DMS114 treated with DMSO at 0.1 percent for 48 hours (cell line): Measurements from ENCODE around the gene PTGES.

Source experiments
- DNase-seq: peaks from one replicate; lab custom pipeline; 2025; ENCODE audit not compliant: unreplicated experiment; lab: John Stamatoyannopoulos, UW

The PTGES gene

DNA sequence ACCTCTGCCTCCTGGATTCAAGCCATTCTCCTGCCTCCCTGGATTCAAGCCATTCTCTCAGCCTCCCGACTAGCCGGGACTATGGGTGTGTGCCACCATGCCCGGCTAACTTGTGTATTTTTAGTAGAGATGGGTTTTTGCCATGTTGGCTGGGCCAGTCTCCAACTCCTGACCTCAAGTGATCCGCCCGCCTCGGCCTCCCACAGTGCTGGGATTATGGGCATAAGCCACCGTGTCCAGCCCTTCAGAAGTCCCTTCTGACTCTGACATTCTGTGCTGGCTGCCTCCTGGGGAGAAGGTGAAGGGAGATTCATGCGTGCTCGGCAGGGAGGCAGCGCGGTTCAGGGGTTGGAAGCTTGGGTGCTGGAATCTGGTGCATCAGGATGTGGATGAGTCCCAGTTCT, 58.6 kb downstream of the PTGES start:
- no peak for DNase-seq

GRCh38 chr9:129693741-129694140, 59.1 kb downstream of the PTGES start:
- no peak for DNase-seq

DNA sequence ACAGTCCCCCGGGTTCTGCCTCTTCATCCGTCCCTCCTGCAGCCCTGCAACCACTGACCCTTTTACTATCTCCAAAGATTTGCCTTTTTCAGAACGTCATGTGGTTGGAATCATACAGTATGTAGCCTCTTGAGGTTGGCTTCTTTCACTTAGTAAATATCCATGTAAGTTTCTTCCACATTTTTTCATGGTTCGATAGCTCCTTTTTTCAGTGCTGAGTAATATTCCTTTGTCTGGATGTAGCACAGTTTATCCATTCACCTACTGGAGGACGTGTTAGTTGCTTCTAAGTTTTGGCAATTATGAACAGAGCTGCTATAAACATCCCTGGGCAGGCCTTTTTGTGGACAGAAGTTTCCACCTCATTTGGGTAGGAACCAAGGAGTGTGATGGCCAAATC, 60.3 kb downstream of the PTGES start:
- no peak for DNase-seq
